Activated CD8-positive, alpha-beta memory T cell treated with anti-CD3 and anti-CD28 coated beads, Interleukin-2, amount 10 ng/mL, durations not matched to agents 7 days and 5 days (primary cell): ENCODE measurements around the gene LRBA. TPM values are rescaled to one million over a fixed set of nuclear protein-coding genes. Genes with fewer than 3 reads are reported as not detected.
"Not testable (repeated sequence)": the region's sequence is repeated elsewhere in the genome, so short reads cannot be mapped to it uniquely, and the experiment has no call there.

Source experiments
- ATAC-seq: fragments of 150-1000 bp; cut with Tn5 transposase; one replicate; pipeline ENCODE4 v1.10.0; 2021; ENCODE audit warnings: moderate library complexity
- CTCF ChIA-PET: fragments of 350-600 bp; sonication (Branson Sonifier 250); formaldehyde crosslinking; loops from one replicate; lab custom pipeline; 2021; ENCODE audit warnings: antibody characterized with exemption; lab: Charles Lee
- DNase-seq: peaks from one replicate; pipeline ENCODE4 v3.0.0-alpha.2; 2020
- H3K27ac Mint-ChIP-seq: one replicate; pipeline ENCODE4 v1.8.0; 2021; ENCODE audit warnings: mild to moderate bottlenecking, mixed read lengths
- H3K27me3 Mint-ChIP-seq: one replicate; pipeline ENCODE4 v1.8.0; 2021; ENCODE audit warnings: mixed read lengths
- H3K36me3 Mint-ChIP-seq: one replicate; pipeline ENCODE4 v1.8.0; 2021; ENCODE audit warnings: mild to moderate bottlenecking, mixed read lengths
- H3K4me1 Mint-ChIP-seq: one replicate; pipeline ENCODE4 v1.8.0; 2021; ENCODE audit warnings: mixed read lengths
- H3K4me3 Mint-ChIP-seq: one replicate; pipeline ENCODE4 v1.8.0; 2021; ENCODE audit warnings: mild to moderate bottlenecking, moderate library complexity, mixed read lengths
- H3K9me3 Mint-ChIP-seq: one replicate; pipeline ENCODE4 v1.8.0; 2022; ENCODE audit warnings: low read depth, mixed read lengths
- total RNA-seq, 2 experiments: library from RNA; stranded (reverse); gene quantifications; one replicate each; pipeline ENCODE4 v1.2.3, GENCODE V29; 2021

LRBA gene
- total RNA-seq, 2 experiments from 2014 or later, result 59.2 to 60.2 TPM

DNA sequence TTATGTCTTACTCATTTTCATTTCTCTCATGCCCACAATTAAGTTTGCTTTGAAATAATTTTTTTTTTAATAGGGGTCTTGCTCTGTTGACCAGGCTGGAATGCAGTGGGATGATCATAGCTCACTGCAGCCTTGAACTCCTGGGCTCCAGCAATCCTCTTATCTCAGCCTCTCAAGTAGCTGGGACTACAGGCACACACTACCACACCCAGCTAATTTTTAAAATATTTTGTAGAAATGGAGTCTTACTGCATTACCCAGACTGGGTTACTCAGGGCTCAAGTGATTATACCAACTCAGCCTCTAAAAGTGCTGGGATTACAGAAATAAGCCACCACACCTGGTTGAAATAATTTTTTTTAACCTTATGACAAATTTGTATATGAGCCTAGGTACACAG, 452.3 kb downstream of the LRBA start:
- CTCF ChIA-PET, result interaction anchor here (1.4 kb wide), 1 partner anchor 304 kb away, joined by 3 read pairs; no protein-coding TSS in a partner anchor
- DNase-seq (no peak), ATAC-seq (no peak)
- peaks cover 24% of the 10 kb centered on the region for H3K36me3 Mint-ChIP-seq
- H3K4me1 Mint-ChIP-seq, result no peaks in the 10 kb centered on the region
- no peak overlapping the region for H3K4me3 Mint-ChIP-seq
- peaks cover 4% of the 10 kb centered on the region for H3K9me3 Mint-ChIP-seq
- no peaks in the 10 kb centered on the region for H3K27me3 Mint-ChIP-seq
- H3K27ac Mint-ChIP-seq, result no peak overlapping the region

DNA sequence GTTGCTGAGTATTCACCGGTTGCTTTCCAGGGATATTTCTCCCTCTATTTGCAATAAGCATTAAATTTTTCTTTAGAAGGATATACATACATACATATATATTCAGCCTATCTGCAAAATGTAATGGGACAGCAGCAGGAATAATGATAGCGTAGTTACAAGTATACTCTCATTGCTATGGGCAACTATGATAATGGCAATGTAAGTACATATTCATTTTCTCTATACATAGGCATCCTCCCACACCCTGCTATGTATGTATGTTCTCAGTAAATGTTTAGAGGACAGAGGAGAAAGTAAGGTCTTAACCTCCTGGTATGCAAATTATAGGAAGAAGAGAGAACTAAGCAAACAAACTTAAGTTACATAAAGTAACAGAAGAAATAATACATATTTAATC, 452.8 kb downstream of the LRBA start:
- Mint-ChIP-seq H3K27me3 (no peaks in the 10 kb centered on the region), H3K9me3 (peaks cover 4% of the 10 kb centered on the region), H3K27ac (no peak overlapping the region), H3K36me3 (peaks cover 25% of the 10 kb centered on the region), H3K4me1 (no peaks in the 10 kb centered on the region), H3K4me3 (no peak overlapping the region)
- CTCF ChIA-PET, result interaction anchor here (1.4 kb wide), 1 partner anchor 305 kb away, joined by 3 read pairs; no protein-coding TSS in a partner anchor
- ATAC-seq (no peak), DNase-seq (no peak)

DNA sequence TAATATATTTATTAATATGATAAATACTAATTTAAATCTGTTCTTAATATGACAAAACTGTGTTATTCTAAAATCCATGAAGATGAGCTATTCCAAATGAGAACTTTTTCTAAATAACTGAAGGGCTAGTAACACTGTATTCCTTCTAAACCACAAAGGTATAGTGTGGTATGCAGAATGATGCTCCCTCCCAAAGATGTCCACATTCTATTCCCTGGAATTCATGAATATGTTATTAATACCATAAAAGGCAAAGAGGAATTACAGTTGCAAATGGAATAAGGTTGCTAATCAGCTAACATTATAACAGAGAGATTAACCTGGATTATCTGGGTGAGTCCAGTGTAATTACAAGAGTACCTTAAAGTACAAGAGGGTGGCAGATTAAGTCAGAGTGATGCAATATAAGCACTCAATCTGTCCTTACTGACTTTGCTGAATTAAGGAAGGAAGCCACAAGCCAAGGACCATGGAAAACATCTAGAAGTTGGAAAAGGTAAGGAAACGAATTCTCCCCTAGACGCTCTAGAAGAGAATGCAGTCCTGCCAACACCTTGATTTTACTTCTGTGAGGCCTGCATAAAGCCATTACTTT, 453.8 kb downstream of the LRBA start:
- ATAC-seq (no peak), DNase-seq (no peak)
- Mint-ChIP-seq H3K4me3 (no peak overlapping the region), H3K27ac (no peak overlapping the region), H3K4me1 (no peaks in the 10 kb centered on the region), H3K36me3 (peaks cover 25% of the 10 kb centered on the region), H3K9me3 (peaks cover 4% of the 10 kb centered on the region), H3K27me3 (no peaks in the 10 kb centered on the region)
- CTCF ChIA-PET, result no interaction called here

DNA sequence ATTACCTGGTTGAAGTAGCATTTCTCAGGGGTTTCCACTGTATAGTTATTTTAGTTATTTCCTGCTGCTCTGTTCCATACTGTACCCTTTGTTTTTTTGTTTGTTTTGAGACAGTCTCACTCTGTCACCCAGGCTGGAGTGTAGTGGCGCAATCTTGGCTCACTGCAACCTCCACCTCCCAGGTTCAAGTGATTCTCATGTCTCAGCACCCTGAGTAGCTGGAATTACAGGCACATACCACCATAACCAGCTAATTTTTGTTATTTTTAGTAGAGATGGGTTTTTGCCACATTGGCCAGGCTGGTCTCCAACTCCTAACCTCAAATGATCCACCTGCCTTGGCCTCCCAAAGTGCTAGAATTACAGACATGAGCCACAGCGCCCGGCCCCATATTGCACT, 457.3 kb downstream of the LRBA start:
- H3K36me3 Mint-ChIP-seq, result peaks cover 19% of the 10 kb centered on the region
- H3K9me3 Mint-ChIP-seq, DNase-seq, H3K27ac Mint-ChIP-seq, H3K4me1 Mint-ChIP-seq, ATAC-seq, H3K4me3 Mint-ChIP-seq, H3K27me3 Mint-ChIP-seq: not testable (repeated sequence)
- CTCF ChIA-PET, result interaction anchor here (1.9 kb wide), 1 partner anchor 14 kb away, joined by 5 read pairs; no protein-coding TSS in a partner anchor

DNA sequence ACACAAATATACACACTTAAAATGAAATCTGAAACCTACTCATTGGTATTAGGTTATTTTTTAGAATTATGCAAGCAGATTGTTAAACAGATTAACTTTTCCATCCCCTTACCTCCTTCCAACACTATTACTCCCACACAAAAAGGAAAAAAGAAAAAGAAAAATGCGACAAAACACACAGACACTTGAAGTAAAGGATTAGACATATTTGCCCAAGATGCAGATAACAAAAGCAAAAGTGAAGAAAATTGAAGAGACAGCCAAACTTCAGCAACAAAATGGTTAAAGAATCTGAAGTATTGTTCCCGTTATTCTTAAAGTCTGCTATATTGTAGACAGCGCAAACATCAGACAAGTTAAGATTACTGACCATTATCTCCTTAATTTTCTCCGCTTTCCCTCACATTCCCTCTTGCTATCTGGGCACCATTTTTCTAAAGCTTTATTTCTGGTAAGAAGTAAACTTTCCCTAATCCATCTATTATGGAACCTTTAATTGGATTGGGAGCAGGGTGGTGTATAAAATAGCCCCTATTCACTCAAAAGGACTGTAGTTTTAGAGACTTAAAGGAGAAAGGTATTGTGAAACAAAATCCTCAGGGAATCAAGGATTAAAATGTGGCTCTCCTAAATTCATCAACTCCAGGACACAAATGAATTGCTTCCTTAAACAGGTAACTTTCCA, 467.8 kb downstream of the LRBA start:
- Mint-ChIP-seq H3K4me1 (no peaks in the 10 kb centered on the region), H3K4me3 (no peak overlapping the region), H3K9me3 (no peaks in the 10 kb centered on the region), H3K36me3 (peaks cover 6% of the 10 kb centered on the region), H3K27ac (no peak overlapping the region), H3K27me3 (no peaks in the 10 kb centered on the region)
- CTCF ChIA-PET, result no interaction called here
- ATAC-seq, result no peak
- DNase-seq, result no peak

DNA sequence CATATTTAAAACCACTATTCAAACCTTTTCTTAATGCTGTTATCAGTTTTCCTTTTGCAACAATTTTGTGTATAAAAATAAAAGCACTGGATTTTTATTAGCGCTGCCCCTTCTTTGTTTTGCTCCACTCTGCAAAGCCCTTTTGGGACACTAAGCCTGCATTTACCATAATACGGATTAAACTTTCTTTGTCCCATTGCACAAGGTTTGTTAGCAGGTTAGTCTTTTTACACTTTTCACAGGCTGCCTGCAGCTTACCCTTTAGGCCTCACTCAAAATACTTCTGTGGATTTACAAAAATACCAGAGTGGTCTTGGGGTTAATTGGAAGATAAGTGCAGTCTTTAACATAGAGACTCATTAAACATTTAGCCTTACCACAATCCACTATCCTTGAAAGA, 468.8 kb downstream of the LRBA start:
- H3K9me3 Mint-ChIP-seq, result no peaks in the 10 kb centered on the region
- H3K4me1 Mint-ChIP-seq, result no peaks in the 10 kb centered on the region
- ATAC-seq, result no peak
- H3K27me3 Mint-ChIP-seq, result no peaks in the 10 kb centered on the region
- CTCF ChIA-PET, result no interaction called here
- H3K4me3 Mint-ChIP-seq, result no peak overlapping the region
- DNase-seq, result no peak
- no peak overlapping the region for H3K27ac Mint-ChIP-seq
- no peaks in the 10 kb centered on the region for H3K36me3 Mint-ChIP-seq

DNA sequence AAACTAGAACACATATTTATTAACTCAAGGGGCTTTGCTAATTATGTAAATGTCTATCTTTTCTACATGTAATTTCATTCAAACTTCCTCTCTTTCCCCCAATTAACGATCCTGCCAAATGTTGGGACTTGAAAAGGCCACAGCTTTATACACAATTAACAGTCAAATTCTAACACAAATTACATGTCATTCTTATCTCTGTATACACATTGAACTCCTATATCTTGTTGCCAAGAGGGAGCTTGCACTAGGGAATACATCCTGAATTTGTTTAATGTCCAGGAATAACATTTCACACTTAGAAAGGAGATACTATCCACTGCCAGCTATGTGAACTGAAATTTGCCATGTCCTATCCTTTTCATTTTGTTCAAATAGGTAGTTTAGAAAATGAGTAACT, 472.0 kb downstream of the LRBA start:
- Mint-ChIP-seq H3K36me3 (no peaks in the 10 kb centered on the region), H3K4me3 (no peak overlapping the region), H3K9me3 (no peaks in the 10 kb centered on the region), H3K27ac (no peak overlapping the region), H3K27me3 (no peaks in the 10 kb centered on the region), H3K4me1 (no peaks in the 10 kb centered on the region)
- DNase-seq, result no peak
- CTCF ChIA-PET, result no interaction called here
- ATAC-seq, result no peak

DNA sequence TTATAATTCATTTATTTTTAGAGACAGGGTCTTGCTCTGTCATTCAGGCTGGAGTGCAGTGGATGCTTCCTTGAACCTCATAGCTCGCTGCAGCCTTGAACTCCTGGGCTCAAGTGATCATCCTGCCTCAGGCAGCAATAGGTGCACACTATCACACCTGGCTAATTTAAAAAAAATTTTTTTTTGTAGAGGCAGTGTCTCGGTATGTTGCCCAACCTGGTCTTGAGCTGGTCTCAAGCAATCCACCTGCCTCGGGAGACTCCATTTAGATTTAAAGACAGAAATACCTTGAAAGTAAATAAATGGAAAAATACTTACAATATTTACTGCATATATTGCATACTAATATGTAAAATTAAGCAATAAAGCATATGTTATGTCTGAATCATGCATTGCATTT, 473.4 kb downstream of the LRBA start:
- Mint-ChIP-seq H3K27ac (no peak overlapping the region), H3K4me1 (no peaks in the 10 kb centered on the region), H3K27me3 (no peaks in the 10 kb centered on the region), H3K9me3 (no peaks in the 10 kb centered on the region), H3K4me3 (no peak overlapping the region), H3K36me3 (no peaks in the 10 kb centered on the region)
- no peak for DNase-seq
- CTCF ChIA-PET, result interaction anchor here (1.3 kb wide), 1 partner anchor 9 kb away, joined by 3 read pairs; no protein-coding TSS in a partner anchor
- no peak for ATAC-seq

DNA sequence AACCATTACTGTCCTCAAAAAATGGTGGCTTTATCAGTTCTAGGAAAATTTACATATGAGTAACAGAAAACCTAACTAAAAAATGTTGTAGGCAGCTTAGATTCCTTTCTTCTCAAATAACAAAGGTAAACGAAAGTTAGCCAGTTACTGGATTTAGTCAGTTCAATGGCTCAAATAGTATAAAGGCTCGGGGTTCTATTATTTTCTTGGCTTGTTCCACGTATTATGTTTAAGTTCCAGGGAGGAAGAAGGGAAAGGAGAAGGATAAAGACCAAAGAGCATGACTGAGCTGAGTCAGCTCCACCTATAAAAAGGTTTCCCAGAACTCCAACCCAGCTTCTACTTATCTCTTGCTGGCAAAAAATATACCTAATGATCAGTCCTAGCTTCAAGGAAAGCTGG, 474.1 kb downstream of the LRBA start:
- no peaks in the 10 kb centered on the region for H3K9me3 Mint-ChIP-seq
- CTCF ChIA-PET, result interaction anchor here (1.3 kb wide), 1 partner anchor 10 kb away, joined by 3 read pairs; no protein-coding TSS in a partner anchor
- no peak for DNase-seq

DNA sequence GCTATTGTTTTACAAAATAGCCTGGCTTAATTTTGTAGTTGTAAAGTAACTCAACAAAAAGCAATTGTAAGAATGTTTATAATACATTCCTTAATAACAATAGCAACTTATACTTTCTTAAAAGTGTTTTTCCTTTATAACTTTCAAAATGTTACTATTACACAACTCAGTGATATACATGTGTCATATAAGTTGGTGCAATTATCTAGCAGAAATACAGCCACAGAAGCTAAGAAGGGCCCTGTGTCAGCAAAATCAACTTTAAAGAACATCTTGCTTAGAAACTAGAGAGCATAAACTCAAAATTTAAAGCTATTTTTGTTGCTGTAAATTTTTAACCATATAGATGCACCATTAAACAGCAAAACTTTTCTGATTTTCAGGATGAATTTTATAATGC, 474.5 kb downstream of the LRBA start:
- Mint-ChIP-seq H3K4me3 (no peak overlapping the region), H3K36me3 (peaks cover 2% of the 10 kb centered on the region), H3K9me3 (no peaks in the 10 kb centered on the region), H3K27ac (no peak overlapping the region), H3K27me3 (no peaks in the 10 kb centered on the region), H3K4me1 (no peaks in the 10 kb centered on the region)
- CTCF ChIA-PET, result no interaction called here
- DNase-seq (no peak), ATAC-seq (no peak)

More for the DNA sequence above, 474.1 kb downstream of the LRBA start:
- Mint-ChIP-seq H3K27me3 (no peaks in the 10 kb centered on the region), H3K4me1 (no peaks in the 10 kb centered on the region), H3K36me3 (peaks cover under 1% of the 10 kb centered on the region), H3K27ac (no peak overlapping the region), H3K4me3 (no peak overlapping the region)
- ATAC-seq, result no peak

DNA sequence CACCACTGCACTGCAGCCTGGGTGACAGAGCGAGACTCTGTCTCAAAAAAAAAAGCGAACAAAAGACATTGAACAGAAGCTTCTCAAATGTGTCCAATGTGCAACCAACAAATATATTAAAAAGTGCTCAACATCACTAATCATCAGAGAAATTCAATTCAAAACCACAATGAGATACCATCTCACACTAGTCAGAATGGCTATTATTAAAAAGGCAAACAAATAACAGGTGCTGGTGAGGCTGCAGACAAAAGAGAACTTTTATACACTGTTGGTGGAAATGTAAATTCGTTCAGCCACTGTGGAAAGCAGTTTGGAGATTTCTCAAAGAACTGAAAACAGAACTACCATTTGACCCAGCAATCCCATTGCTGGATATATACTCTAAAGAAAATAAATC, 477.2 kb downstream of the LRBA start:
- H3K9me3 Mint-ChIP-seq, H3K27ac Mint-ChIP-seq, CTCF ChIA-PET, H3K36me3 Mint-ChIP-seq, ATAC-seq, H3K4me1 Mint-ChIP-seq, DNase-seq, H3K4me3 Mint-ChIP-seq, H3K27me3 Mint-ChIP-seq: not testable (repeated sequence)

DNA sequence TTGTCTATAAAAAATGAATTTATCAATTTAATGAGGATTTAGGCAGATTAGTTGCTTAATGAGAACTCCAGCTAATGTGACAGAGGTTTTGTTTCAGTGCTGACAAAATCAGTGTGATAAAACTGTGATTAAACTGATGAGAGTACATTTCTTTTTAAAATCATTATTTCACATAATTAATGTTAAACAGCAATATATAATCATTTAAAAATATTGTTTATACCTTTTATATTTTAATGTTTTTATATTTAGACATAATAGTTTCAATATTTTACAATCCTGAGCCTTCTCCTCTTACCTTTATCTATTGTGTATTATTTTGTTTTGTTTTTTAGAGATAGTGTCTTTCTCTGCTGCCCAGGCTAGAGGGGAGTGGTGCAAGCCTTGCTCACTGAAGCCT, 480.3 kb downstream of the LRBA start:
- Mint-ChIP-seq H3K4me3 (no peak overlapping the region), H3K4me1 (no peaks in the 10 kb centered on the region), H3K27ac (no peak overlapping the region), H3K27me3 (no peaks in the 10 kb centered on the region), H3K9me3 (no peaks in the 10 kb centered on the region), H3K36me3 (peaks cover 2% of the 10 kb centered on the region)
- ATAC-seq (no peak), DNase-seq (no peak)
- CTCF ChIA-PET, result no interaction called here

DNA sequence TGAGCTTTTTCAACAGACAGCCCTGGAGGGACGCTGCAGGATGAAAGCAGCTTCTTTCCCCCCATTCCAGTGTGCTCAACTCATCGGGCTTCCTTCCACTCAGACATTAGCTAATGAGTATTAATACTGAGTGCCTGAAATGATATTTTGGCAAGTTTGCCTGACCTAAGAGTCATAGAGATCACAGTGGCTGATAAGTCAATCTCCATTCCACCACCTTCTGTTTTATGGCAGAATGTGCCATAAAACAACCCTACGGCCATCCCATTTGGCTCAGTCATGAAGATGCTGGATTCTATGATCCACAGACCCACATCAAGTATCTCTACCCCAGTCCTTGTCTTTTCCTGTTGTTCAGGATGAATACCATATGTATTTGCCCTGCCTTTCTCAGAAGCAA, 481.4 kb downstream of the LRBA start:
- Mint-ChIP-seq H3K27me3 (no peaks in the 10 kb centered on the region), H3K9me3 (no peaks in the 10 kb centered on the region), H3K4me1 (no peaks in the 10 kb centered on the region), H3K4me3 (no peak overlapping the region), H3K36me3 (peaks cover 2% of the 10 kb centered on the region), H3K27ac (no peak overlapping the region)
- DNase-seq (no peak), ATAC-seq (no peak)
- CTCF ChIA-PET, result no interaction called here

DNA sequence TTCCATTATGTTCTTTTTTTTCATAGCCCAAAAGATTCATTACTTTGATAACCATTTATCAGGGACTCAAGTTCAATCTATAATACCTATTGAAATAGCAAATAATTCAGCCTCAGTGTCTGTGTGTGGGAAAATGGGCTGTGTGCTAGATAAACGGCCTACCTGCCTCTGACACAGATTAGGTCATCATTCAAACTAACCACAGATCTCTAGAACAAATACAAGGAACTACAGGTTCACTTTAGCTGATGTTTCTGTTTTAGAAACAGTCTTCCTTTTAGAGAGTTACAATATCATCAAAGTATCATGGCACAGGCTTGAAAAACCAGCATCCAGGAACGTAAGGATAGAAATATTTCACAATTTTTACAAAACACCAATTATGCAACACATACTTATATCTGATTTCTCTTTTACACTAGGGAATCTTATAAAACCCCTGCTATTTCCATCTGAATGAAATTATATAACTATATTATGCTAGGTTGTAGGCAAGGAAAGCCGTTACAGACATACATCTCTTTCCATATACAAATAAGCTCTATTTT, 489.7 kb downstream of the LRBA start:
- Mint-ChIP-seq H3K4me3 (no peak overlapping the region), H3K27ac (no peak overlapping the region), H3K36me3 (peaks cover 12% of the 10 kb centered on the region), H3K27me3 (no peaks in the 10 kb centered on the region), H3K4me1 (no peaks in the 10 kb centered on the region), H3K9me3 (no peaks in the 10 kb centered on the region)
- CTCF ChIA-PET, result no interaction called here
- ATAC-seq (no peak), DNase-seq (no peak)
